Stimulated activated CD4-positive, alpha-beta T cell treated with anti-CD3 and anti-CD28 coated beads, Interleukin-1b, Interleukin-23, amount 100 ng/mL, for 4 hours (primary cell): ENCODE data around the gene DOCK6.

Experiments used
- DNase-seq, 2 donors: peaks; one replicate each; pipeline ENCODE4 v3.0.0-alpha.2; 2020; ENCODE audit warnings: low read depth in 2 of 2

Gene DOCK6

DNA sequence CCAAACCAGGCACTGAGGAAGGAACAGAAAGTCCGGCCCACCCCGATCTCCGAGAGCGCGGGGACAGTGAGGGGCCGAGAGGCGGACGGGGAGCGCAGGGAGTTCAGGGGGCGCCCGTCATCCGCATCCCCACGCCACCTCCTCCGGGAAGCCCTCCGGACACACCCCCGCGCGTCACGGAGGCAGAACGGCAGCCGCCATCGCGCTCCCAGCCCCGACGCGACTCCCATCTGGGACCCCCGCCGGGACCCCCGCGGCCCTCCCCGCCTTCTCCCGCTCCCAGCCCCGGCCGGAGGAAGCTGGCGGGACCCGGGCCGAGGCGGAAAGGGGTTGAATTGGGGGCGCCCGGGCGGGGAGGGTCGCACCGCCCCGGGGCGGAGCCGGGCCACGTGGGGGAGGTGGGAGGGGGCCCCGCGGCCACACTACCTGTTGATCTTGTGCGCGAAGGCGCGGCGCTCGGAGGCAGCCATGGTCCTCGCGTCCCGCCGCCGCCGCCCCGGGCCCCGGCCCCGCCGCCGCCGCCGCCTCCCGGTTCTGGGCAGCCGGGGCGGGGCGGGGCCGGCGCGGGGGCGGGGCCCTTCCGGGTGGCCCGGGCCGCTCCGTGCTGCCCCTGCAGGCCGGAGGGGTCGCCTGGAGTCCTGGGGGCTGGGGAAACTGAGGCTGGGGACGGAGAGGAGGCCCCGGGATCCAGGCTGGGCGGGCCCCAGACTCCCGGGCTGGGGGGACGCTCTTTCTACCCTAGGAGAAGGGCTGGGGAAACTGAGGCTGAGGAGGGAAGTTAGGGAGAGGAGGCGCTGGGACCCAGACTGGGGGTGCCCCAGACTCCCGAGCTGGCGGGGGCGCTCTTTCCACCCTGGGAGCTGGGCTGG is at the start of gene DOCK6:
TSS of gene DOCK6 (minus strand) at position 554 of the 869 bp plus-strand sequence. CDS start at position 470, 84 bp downstream.
- peak in 1 of 2 donors; percentile 30 for DNase-seq

DNA sequence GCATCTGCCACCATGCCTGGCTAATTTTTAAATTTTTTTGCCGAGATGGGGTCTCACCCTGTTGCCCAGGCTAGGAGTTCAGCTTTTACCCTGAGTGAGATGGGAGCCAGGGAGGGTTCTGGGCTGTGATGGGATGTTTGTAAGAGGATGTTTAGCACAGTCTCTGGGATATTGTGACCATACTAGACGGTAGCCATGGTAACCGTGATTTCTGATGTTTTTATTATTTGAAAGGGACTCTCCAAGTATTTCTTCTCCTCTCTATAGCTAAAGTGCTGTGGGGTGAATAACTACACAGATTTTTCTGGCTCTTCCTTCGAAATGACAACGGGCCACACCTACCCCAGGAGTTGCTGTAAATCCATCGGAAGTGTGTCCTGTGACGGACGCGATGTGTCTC is 44.0 kb upstream of the DOCK6 start:
- DNase-seq: no peak

DNA sequence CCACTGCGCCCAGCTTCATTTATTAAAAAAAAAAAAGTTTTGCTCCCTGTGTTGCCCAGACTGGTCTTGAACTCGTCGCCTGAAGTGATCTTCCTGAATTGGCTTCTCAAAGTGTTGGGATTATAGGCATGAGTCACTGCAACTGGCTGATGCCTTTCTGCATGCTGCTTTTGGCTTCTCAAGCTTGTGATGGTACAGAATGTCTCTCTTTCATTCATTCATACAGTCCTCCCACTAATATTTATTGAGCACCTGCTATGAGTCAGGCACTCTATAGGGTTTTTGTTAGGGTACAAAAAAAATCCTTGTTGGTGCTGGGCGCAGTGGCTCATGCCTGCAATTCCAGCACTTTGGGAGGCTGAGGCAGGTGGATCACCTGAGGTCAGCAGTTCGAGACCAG is 42.6 kb upstream of the DOCK6 start:
- no peak for DNase-seq

DNA sequence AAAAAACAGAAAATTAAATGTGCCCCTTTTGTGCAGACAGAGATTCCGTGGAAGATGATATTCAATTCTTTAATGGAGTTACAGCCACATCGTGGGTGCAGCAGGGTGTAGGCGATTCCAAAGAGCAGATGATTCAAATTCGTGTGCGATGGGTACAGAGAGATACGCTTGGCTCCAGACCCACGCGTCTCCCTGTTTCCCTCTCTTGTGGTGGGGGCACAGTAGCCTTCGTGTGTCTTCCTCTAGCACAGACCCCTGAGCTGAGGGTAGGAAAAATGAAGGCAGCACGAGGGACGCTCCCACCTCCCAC is 38.4 kb upstream of the DOCK6 start:
- no peak for DNase-seq

GRCh38 chr19:11299946-11300810 is 37.9 kb upstream of the DOCK6 start:
- no peak for DNase-seq

DNA sequence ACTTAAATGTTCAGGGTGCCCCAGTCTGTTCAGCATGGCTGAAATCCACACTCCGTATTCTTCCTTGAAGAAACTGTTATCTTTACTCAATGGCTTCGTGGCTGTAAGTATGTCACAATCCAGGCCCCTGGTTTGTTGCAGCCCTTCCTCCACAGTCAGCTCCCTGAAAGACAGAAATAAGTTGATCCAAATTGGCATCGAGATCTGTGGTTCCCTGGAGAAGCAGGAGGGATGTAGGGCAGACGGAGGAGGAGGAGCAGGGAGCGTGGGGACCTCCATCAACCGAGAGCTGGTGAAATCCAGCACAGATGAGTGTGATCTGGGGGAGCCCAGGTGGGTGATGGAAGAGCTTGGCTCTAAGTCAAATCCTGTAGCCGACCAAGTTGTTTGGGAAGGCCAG is 33.9 kb upstream of the DOCK6 start:
- no peak for DNase-seq

- no peak for DNase-seq
Observed at GRCh38 chr19:11295665-11296245, 33.4 kb upstream of the DOCK6 start, which contains the start of gene TSPAN16. TSS of gene TSPAN16 (plus strand) at chr19:11296160. CDS start at chr19:11296298, 138 bp downstream.

DNA sequence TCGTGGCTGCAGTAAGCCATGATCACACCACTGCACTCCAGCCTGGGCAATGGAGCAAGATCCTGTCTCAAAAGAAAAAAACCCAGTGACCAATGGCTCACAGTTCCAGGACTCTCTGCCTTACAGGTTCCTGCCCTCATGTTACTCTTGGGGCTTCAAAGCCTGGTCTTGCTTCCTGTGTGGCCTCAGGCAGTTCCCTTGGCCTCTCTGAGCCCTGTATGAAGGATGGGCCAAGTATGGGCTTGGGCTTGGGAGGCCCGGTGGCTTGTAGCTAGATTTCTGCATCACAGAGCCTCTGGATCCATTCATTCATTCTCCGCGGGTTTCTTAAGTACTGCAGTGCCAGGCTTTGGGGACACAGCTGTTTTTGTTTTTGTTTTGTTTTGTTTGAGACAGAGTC is 32.9 kb upstream of the DOCK6 start:
- DNase-seq: no peak

GRCh38 chr19:11293433-11294389 is 31.4 kb upstream of the DOCK6 start:
- peak; percentile 68 to 79 for DNase-seq

DNA sequence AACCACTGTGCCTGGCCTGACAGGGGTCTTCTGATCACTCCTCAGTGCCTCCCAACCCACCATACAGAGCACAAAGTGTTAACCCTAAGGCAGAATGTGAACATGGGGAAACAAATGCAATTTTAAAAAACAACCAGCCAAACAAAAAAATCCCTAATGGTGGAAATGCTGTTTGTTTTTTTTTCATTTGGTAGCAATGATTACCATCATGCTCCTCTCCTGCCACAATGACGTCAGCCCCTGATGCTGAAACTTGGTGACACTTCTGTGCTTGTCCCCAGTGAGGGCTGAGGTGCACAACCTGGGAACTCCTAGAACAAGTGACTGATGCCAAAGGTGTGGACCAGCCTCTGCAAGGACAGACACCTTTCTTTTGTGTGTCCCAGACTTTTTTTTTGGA is 29.7 kb upstream of the DOCK6 start:
- no peak for DNase-seq

DNA sequence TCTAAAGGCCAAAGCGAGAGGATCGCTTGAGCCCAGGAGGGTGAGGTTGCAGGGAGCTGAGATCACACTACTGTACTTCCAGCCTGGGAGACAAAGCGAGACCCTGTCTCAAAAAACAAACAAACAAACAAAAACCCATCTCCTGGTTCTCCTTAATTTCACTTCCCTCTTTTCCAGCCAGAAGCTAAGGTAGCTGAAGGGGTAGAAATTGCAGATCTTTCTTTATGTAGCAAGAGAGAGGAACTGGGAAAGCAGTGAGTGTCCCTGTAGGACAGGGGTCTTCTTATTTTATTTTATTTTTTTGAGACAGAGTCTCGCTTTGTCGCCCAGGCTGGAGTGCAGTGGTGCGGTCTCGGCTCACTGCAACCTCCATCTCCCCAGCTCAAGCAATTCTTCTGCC is 29.1 kb upstream of the DOCK6 start:
- no peak for DNase-seq

GRCh38 chr19:11290256-11290655 is 27.9 kb upstream of the DOCK6 start:
- no peak for DNase-seq

- no peak for DNase-seq
Observed at GRCh38 chr19:11288349-11288748, 26.0 kb upstream of the DOCK6 start.

DNA sequence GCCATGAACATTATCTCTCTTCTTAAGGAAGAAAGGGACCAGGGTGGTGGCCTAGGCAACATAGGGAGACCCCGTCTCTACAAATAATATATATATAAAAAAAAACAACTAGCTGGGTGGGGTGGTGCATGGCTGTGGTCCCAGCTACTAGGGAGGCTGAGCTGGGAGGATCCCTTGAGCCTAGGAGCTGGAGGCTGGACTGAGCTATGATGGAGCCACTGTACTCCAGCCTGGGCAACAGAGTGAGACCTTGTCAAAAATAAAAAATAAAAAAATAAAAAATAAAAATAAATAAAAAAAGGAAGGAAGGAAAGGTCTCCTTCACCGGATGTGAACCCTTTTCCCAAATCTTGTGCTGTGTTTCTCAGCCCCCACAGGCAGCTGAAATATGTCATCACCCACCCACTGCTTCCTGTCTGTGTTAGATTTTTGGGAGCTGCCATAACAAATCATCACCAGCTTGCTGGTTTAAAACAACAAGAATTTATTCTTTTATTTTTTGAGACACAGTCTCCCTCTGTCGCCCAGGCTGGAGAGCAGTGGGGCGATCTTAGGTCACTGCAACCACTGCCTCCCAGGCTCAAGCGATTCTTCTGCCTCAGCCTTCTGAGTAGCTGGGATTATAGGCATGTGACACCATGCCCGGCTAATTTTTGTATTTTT is 24.1 kb upstream of the DOCK6 start:
- no peak for DNase-seq

GRCh38 chr19:11284515-11284914 is 22.2 kb upstream of the DOCK6 start:
- DNase-seq: no peak

GRCh38 chr19:11281356-11282049 is 19.2 kb upstream of the DOCK6 start:
- DNase-seq: no peak

DNA sequence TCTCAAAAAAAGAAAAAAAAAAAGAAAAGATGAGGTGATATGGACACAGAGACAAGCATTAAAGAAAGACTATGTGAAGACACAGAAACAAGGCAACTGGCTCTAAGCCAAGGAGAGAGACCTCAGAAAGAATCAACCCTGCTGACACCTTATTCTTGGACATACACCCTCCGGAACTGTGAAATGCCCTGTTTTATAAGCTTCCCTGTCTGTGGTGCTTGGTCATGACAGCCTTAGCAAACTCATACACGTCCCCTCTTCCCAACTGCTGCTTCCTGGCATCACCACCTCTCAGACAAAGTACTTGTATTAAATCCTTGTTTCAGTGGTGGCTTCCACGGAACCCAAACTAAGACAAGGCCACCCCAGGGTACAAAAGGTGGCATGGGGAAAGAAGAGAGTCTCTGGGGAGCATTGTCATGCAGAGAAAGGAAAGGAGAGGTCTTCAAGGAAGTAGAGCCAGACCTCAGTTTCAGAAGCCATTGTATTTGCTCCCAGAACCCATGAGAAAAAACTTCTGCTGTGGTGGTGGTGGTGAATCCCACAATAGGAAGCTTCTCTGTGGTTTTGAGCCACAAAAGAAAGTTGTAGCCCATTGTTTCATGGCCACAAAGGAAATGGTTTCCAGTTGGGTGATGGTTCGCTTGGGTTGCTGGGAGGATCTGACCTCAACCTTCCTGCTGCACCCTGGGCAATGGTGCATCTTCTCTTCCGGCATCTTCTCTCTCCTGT is 17.3 kb upstream of the DOCK6 start:
- no peak for DNase-seq

GRCh38 chr19:11278670-11279069 is 16.3 kb upstream of the DOCK6 start:
- DNase-seq: no peak

DNA sequence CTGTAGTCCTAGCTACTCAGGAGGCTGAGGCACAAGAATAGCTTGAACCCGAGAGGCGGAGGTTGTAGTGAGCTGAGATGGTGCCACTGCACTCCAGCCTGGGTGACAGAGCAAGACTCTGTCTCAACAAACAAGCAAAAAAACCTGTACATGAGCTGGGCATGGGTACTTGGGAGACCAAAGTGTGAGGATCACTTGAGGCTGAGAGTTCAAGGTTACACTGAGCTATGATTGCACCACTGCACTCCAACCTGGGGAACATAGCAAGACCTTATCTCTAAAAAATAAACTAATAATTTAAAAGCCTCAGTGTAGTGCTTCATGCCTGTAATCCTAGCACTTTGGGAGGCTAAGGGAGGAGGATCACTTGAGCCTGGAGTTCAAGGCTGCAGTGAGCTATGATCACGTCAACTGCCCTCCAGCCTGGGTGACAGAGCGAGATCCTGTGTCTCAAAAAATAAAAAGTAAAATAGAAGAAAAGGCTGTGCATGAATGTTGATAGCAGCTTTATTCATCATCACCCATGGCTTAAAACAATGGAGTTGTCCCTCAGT is 12.3 kb upstream of the DOCK6 start:
- no peak for DNase-seq
